ENCODE data around the gene ZSCAN30.

The ZSCAN30 gene

GRCh38 chr18:35205199-35205712 lies 84.8 kb downstream of the ZSCAN30 start:
- in situ Hi-C loops (cut with HindIII; ENCODE audit: low sequenced_read_pairs): no loop called here
- no peak for DNase-seq (ENCODE audit: low read depth)
- H3K4me3 ChIP-seq (ENCODE audit: low read depth, low read length): no peak overlapping the region
- no peak for TF ChIP-seq CTCF (IDR thresholded peaks at IDR 0.05; ENCODE audit: low read depth, low read length, missing control alignments)

- DNase-seq (ENCODE audit: low read depth): peak; percentile 83
- TF ChIP-seq CTCF (IDR thresholded peaks at IDR 0.05; ENCODE audit: low read depth, low read length, missing control alignments): no peak
- in situ Hi-C loops (cut with HindIII; ENCODE audit: low sequenced_read_pairs): no loop called here
- H3K4me3 ChIP-seq (ENCODE audit: low read depth, low read length): no peak overlapping the region
Measured at GRCh38 chr18:35203067-35203466, 87.0 kb downstream of the ZSCAN30 start.

GRCh38 chr18:35201256-35201931 lies 88.6 kb downstream of the ZSCAN30 start:
- no peak for DNase-seq (ENCODE audit: low read depth)
- H3K4me3 ChIP-seq (ENCODE audit: low read depth, low read length): no peak overlapping the region
- no peak for TF ChIP-seq CTCF (IDR thresholded peaks at IDR 0.05; ENCODE audit: low read depth, low read length, missing control alignments)
- in situ Hi-C loops (cut with HindIII; ENCODE audit: low sequenced_read_pairs): no loop called here
